Aorta (tissue), 5 donors: ENCODE data around the gene DHX8. TPM values are rescaled to one million over a fixed set of nuclear protein-coding genes. Genes with fewer than 3 reads are reported as not detected.

Experiments
- ATAC-seq: fragments of 200-7000 bp; cut with Tn5 transposase; one replicate; pipeline ENCODE4 v1.9.1; 2022; ENCODE audit warnings: moderate library complexity; ENCODE audit not compliant: low FRiP score
- DNase-seq, 2 donors: peaks; one replicate each; pipeline ENCODE4 v3.0.0-alpha.2; 2020
- H3K27ac ChIP-seq, 2 donors: one replicate each; pipeline ENCODE4 v1.5.1; 2013; ENCODE audit warnings: low read length in 2 of 2, mild to moderate bottlenecking in 2 of 2, moderate library complexity in 2 of 2, control low read depth in 1 of 2, inconsistent platforms in 1 of 2, low read depth in 1 of 2
- H3K27me3 ChIP-seq, 2 donors: one replicate each; pipeline ENCODE4 v1.6.1; 2013; ENCODE audit warnings: control low read depth in 1 of 2, low read length in 1 of 2, mild to moderate bottlenecking in 1 of 2, moderate library complexity in 1 of 2; ENCODE audit not compliant: insufficient read depth in 2 of 2, control insufficient read depth in 1 of 2
- H3K36me3 ChIP-seq, 2 donors: one replicate each; pipeline ENCODE4 v1.6.1; 2013; ENCODE audit warnings: control low read depth in 1 of 2, low read length in 1 of 2, mild to moderate bottlenecking in 1 of 2; ENCODE audit not compliant: insufficient read depth in 2 of 2, control insufficient read depth in 1 of 2
- H3K4me1 ChIP-seq, 2 donors: one replicate each; pipeline ENCODE4 v1.6.1; 2013; ENCODE audit warnings: low read length in 2 of 2, control low read depth in 1 of 2, mild to moderate bottlenecking in 1 of 2, moderate library complexity in 1 of 2; ENCODE audit not compliant: insufficient read depth in 2 of 2, control insufficient read depth in 1 of 2
- H3K4me3 ChIP-seq, 2 donors: one replicate each; pipeline ENCODE4 v1.5.1; 2013; ENCODE audit warnings: low read length in 2 of 2, control low read depth in 1 of 2, mild to moderate bottlenecking in 1 of 2
- H3K9me3 ChIP-seq: one replicate; pipeline ENCODE4 v1.6.1; 2013; ENCODE audit warnings: mild to moderate bottlenecking, low read length; ENCODE audit not compliant: control insufficient read depth
- WGBS, 2 donors: extraction: QIAGEN DNeasy Blood & Tissue Kit; methylation state at CpG; one replicate each; pipeline ENCODE4 v1.1.7; 2013; 5-methylcytosine and 5-hydroxymethylcytosine counted together
- intact Hi-C, 2 donors: fragments of 100-400 bp; cut with DNase I; formaldehyde crosslinking; loops; one replicate each; pipeline versions ENCODE4 v1.14.2 to v1.15.0; 2022
- polyA plus RNA-seq, 2 donors: library from polyadenylated mRNA; stranded (reverse); fragments of 200-250 nt; gene quantifications; one replicate each; pipeline ENCODE4 v1.2.3, GENCODE V29; 2013
- total RNA-seq, 2 donors: library from RNA; stranded (reverse); fragmentation: NEBNext Ultra II Directional; extraction: Animal tissue kit (Norgen Biotek cat#: 25700); gene quantifications; one replicate each; pipeline ENCODE4 v1.2.1, GENCODE V29; 2021
- donor health status: healthy with polysubstance abuse.
- donor health status: Bipolar disorder and iron deficiency.
- donor health status: DM: no; HTN: no; CAD: no.
- donor health status: DM: no; HTN: no; CAD: no.
- donor health status: DM: yes; HTN: yes; CAD: no.

DHX8 gene
- total and polyA plus RNA-seq, 4 donors: 7.1 to 45.3 (median 33.4) TPM

DNA sequence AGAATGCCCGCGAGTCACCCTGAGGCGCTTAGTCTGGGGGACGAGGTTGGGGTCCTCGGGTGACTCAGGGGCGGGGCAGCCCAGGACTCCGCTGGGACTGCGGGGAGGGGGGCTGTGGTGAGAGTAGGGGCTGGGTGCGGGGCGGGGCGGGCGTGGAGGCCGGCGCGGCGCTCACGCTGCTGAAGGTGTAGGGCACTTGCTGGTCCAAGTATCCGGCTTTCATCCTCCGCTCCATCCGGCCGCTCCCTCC is 61.5 kb downstream of the DHX8 start:
- Histone ChIP-seq H3K4me3 (peak overlapping the region; percentile 60 to 61), H3K4me1 (no peaks in the 10 kb centered on the region), H3K27ac (no peak overlapping the region), H3K9me3 (no peaks in the 10 kb centered on the region), H3K27me3 (no peaks in the 10 kb centered on the region), H3K36me3 (no peaks in the 10 kb centered on the region)
- intact Hi-C loops: no loop called here
- WGBS, 2 donors: 1% methylated on average over 18 to 21 of the region's 21 CpGs
- DNase-seq: peak; percentile 52 to 77
- ATAC-seq: peak; percentile 54

DNA sequence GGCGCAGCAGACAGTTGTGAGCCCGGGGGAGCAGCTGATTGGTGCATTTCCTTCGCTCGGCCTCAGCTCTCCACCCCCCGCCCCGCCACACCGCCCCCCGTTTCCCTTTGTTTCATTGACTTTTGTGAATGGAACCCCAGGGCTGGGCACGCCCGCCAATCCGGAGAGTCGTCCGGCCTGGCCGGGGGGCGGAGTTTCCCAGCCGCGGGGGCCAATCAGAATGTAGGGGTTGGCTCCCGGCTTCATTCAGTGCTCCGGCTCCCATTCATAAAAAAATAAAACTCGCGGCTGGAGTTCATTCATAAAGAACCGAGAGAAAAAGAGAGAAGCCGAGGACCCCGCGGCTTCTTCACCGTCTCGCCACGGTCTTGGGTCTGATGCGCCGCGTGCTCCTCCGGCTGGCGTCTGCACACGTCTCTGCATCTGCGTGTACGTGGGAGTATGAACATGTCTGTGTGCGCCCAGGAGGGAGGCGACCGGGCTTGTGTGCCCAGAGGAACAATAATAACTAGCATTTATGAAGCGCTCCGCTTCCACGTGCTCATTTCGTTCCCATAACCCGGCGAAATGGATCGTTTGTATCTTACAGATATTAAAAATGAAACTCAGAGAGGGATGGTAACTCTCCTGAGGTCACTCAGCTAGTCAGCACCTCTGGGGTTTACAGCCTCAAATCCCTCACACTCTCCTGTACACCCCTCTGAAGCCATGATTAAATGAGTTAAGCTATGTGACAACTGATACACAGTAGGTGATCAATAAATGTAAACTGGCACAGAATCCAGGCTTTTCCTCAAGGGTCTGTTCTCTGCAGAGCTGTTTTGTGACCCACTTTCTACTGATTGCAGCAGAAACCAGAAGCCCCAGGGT is 62.8 kb downstream of the DHX8 start, which contains the start of gene ETV4:
Gene ETV4, minus strand, starts transcription at position 22 of the 870 bp plus-strand sequence. CDS start 723 bp downstream, outside the sequence.
- H3K36me3 ChIP-seq: no peaks in the 10 kb centered on the region
- ATAC-seq (peak; percentile 93), DNase-seq (peak; percentile 93 to 96)
- H3K27ac ChIP-seq: no peak within 1 kb of the TSS
- H3K4me1 ChIP-seq: no peaks in the 10 kb centered on the region
- H3K4me3 ChIP-seq: peak within 1 kb of the TSS; percentile 60 to 61
- no peaks in the 10 kb centered on the region for H3K27me3 ChIP-seq
- WGBS, 2 donors: 1% methylated on average over 45 to 46 of the region's 46 CpGs
- no peaks in the 10 kb centered on the region for H3K9me3 ChIP-seq
- intact Hi-C loops: no loop called here

DNA sequence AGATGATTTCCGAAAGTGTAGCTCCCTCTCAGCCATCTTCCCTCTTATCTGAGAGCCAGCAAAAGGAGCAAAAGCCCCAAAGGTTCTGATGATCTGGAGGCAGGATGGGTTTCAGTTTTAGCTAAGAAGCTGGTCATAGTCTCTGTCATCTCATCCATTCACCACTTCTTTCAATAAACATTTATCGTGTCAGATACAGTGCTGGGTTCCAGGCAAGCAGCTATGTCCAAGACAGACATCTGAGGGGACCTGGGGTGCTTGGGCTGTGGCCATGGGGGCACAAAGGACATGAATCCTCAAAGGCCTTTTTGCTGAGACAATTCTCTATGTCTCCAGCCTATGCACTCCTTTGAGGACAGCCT is 63.4 kb downstream of the DHX8 start:
- Histone ChIP-seq H3K36me3 (no peaks in the 10 kb centered on the region), H3K4me3 (no peak overlapping the region), H3K27ac (no peak overlapping the region), H3K4me1 (no peaks in the 10 kb centered on the region), H3K27me3 (no peaks in the 10 kb centered on the region), H3K9me3 (no peaks in the 10 kb centered on the region)
- WGBS, 2 donors: 64 to 73% methylated on average over 2 of the region's 2 CpGs
- intact Hi-C loops: no loop called here
- no peak for ATAC-seq
- DNase-seq: no peak

DNA sequence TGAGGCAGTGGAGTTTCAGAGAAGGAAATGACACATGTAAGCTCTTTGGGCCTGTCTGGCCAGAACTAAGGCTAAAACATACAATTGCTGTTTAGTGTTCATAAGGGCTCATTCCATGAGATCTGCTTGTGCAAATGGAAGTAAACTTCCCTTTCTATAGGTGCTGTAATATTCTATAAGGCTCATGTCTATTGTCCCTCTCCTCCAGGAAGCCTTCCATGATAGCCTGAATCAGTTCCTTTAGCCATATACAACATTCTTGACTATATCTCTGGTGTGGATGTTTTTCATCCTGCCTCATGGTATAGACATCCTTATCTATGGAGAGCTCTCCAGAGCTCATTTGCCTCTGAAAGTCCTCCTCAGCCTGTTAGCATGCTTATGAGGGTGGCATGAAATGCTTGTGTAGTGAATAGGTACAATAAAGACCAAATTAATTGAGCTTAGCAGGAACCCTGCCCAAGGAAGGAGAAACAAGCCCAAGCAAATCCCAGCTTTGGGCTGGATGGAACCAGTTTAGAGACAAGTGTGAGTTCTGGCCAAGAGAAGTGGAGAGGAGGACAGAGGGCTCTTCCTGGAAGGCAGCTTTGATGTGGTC is 64.0 kb downstream of the DHX8 start:
- intact Hi-C loops: no loop called here
- H3K27ac ChIP-seq: no peak overlapping the region
- no peaks in the 10 kb centered on the region for H3K27me3 ChIP-seq
- H3K4me3 ChIP-seq: no peak overlapping the region
- H3K4me1 ChIP-seq: no peaks in the 10 kb centered on the region
- no peak for DNase-seq
- ATAC-seq: no peak
- no peaks in the 10 kb centered on the region for H3K9me3 ChIP-seq
- no peaks in the 10 kb centered on the region for H3K36me3 ChIP-seq

DNA sequence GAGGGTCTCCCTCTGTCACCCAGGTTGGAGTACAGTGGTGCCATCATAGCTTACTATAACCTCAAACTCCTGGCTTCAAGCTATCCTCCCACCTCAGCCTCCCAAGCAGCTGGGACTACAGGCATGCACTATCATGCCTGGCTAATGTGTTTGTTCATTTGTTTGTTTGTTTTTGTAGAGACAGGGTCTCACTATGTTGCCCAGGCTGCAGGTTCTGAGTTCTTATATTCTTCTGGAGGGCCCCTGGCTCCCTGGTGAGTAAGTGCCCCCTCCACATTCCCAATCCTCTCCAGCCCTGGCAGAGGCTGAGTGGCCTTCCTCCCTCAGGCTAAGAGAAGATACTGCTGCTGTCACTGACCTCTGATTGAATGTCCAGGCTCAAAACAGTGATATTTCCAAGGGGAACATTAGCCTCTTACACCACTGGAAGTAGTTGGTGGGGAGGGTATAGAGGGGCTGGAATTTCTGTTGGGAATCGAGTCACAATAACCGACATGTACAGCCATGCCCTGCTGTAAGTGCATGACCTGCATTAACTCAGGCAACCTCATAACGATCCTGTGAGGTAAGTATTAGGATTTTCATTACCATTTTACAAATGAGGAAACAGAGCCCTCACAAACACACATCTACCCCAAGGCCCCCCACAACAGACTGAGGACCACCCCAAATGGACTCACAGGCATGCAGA is 65.1 kb downstream of the DHX8 start:
- ATAC-seq: no peak
- no peak overlapping the region for H3K4me3 ChIP-seq
- intact Hi-C loops: no loop called here
- WGBS, 2 donors: 84 to 87% methylated on average over 3 of the region's 3 CpGs
- no peak for DNase-seq
- no peaks in the 10 kb centered on the region for H3K9me3 ChIP-seq
- no peak overlapping the region for H3K27ac ChIP-seq
- H3K36me3 ChIP-seq: no peaks in the 10 kb centered on the region
- H3K27me3 ChIP-seq: no peaks in the 10 kb centered on the region
- H3K4me1 ChIP-seq: no peaks in the 10 kb centered on the region

DNA sequence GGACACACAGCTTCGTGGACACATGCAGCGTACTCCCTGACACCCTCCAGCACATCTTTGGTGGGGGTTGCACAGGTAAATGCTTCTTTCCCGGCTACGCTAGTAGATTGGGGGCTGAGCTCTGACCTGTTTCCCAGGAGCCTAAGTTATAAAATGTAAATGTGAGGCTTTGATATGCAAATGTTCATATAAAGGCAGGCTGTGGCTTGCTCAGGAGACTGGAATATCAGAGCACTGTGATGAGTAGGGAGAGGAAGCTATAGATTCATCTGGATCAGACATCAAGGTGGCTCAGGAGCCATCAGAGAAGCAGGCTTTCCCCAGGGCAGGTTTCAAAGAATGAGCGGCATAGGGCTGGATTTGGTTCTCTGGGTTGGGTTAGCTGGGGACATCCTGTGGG is 65.7 kb downstream of the DHX8 start:
- intact Hi-C loops: no loop called here
- no peaks in the 10 kb centered on the region for H3K27me3 ChIP-seq

DNA sequence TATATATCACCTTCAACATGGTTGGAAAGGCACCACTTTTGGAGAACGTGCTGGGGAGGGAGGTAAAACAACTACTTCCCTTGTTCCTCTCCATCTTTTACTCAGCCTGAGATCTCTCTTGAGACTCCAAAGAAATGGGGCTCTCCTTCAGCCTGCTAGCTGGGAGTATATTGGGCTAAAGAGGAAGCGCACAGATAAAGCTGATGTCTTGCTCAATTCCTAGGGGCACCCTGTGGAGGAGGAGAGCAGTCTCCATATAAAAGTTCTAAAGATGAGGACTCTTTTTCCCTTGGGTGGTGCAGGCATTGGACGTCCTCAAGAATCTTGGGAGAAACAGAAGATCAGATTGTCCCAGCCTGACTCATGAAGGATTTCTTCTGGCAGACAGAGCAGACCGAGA is 67.0 kb downstream of the DHX8 start:
- DNase-seq (no peak), ATAC-seq (no peak)
- Histone ChIP-seq H3K9me3 (no peaks in the 10 kb centered on the region), H3K4me3 (no peak overlapping the region), H3K27me3 (no peaks in the 10 kb centered on the region), H3K4me1 (no peaks in the 10 kb centered on the region), H3K36me3 (no peaks in the 10 kb centered on the region), H3K27ac (no peak overlapping the region)
- intact Hi-C loops: no loop called here
- WGBS, 2 donors: 87 to 92% methylated on average over 4 of the region's 4 CpGs

More for the DNA sequence above, 65.7 kb downstream of the DHX8 start:
- WGBS, 2 donors: 86 to 91% methylated on average over 5 of the region's 5 CpGs
- H3K27ac ChIP-seq: no peak overlapping the region
- no peaks in the 10 kb centered on the region for H3K36me3 ChIP-seq
- H3K4me1 ChIP-seq: no peaks in the 10 kb centered on the region
- no peak for DNase-seq
- no peaks in the 10 kb centered on the region for H3K9me3 ChIP-seq
- no peak overlapping the region for H3K4me3 ChIP-seq
- ATAC-seq: no peak

DNA sequence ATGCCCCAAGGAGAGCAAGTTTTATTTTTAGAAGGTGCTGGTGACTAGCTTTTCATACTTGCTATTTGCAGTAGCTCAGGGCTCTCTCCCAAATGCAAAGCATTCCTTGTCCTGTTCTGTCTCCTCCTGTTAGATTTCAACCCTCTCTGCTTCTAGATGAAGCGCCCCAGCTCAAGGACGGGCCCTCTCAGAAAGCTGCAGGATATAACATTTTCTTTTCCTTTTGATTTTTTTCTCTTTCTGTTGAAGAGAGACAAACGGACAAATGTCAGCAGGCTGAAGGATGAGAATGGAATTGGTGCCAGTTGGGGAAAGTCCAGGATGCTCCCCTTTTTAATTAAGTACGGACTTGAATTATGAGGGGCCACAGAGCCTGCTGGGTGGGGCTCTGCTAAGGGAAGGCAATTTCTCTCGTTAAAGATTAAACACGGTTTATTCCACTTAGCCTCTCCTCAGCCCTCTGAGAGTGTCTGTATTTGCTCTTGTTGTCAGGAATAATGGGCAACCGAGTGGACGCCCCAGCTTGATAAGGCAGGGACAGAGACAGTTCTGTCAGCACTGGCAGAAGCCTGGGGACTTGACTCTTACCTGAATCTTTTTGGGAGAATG is 68.6 kb downstream of the DHX8 start:
- no peaks in the 10 kb centered on the region for H3K4me1 ChIP-seq
- no peak for ATAC-seq
- H3K36me3 ChIP-seq: no peaks in the 10 kb centered on the region
- 70 to 75% methylated on average over 8 of the region's 8 CpGs for WGBS, 2 donors
- no peak for DNase-seq
- H3K4me3 ChIP-seq: no peak overlapping the region
- intact Hi-C loops: no loop called here
- no peak overlapping the region for H3K27ac ChIP-seq
- no peaks in the 10 kb centered on the region for H3K9me3 ChIP-seq
- no peaks in the 10 kb centered on the region for H3K27me3 ChIP-seq
